Measurements from ENCODE around the gene UPF2. TPM values are rescaled to one million over a fixed set of nuclear protein-coding genes. Genes with fewer than 3 reads are reported as not detected.

The UPF2 gene
- polyA plus RNA-seq, 1 donor from 2014 or later, result 14.3 TPM

- Histone ChIP-seq H3K27me3 (ENCODE audit: insufficient read depth, low read depth, low read length) (no peaks in the 10 kb centered on the region), H3K9ac (ENCODE audit: low read length) (no peak overlapping the region), H3K4me2 (ENCODE audit: low read length) (no peak overlapping the region), H3K4me3 (ENCODE audit: low read length) (no peak overlapping the region), H3K9me3 (ENCODE audit: low read length) (no peaks in the 10 kb centered on the region), H4K20me1 (ENCODE audit: insufficient read depth) (no peaks in the 10 kb centered on the region), H3F3A (ENCODE audit: insufficient read depth, low read length, poor library complexity, severe bottlenecking) (no peaks in the 10 kb centered on the region), H3K36me3 (ENCODE audit: insufficient read depth, low read length) (no peaks in the 10 kb centered on the region), H3K9me2 (ENCODE audit: insufficient read depth, low read length) (no peaks in the 10 kb centered on the region), H3K27ac (ENCODE audit: low read length) (no peak overlapping the region), H3K79me2 (replicated peaks; ENCODE audit: insufficient read depth, low read length) (no peaks in the 10 kb centered on the region), H2AFZ (ENCODE audit: low read depth, low read length) (no peak overlapping the region)
- TF ChIP-seq EZH2 (IDR thresholded peaks at IDR 0.05; ENCODE audit: borderline replicate concordance, insufficient read depth, low read length, poor library complexity, severe bottlenecking) (no peak), REST (IDR thresholded peaks at IDR 0.05; ENCODE audit: borderline replicate concordance) (no peak)
Measured at GRCh38 chr10:11988924-11989323, 53.7 kb downstream of the UPF2 start.

GRCh38 chr10:11986593-11987216 lies 55.9 kb downstream of the UPF2 start:
- H3K79me2 ChIP-seq (replicated peaks; ENCODE audit: insufficient read depth, low read length), result no peaks in the 10 kb centered on the region
- TF ChIP-seq RAD21 (conservative IDR thresholded peaks at IDR 0.05) (peak; percentile 90), POLR2AphosphoS5 (IDR thresholded peaks at IDR 0.05) (no peak), SMC3 (conservative IDR thresholded peaks at IDR 0.05; ENCODE audit: poor library complexity) (peak; percentile 84), MXI1 (conservative IDR thresholded peaks at IDR 0.05; ENCODE audit: poor library complexity, severe bottlenecking) (no peak), CTCF (IDR thresholded peaks at IDR 0.05; ENCODE audit: poor library complexity, severe bottlenecking) (peak; percentile 90), EP300 (conservative IDR thresholded peaks at IDR 0.05; ENCODE audit: poor library complexity, severe bottlenecking) (no peak), REST (IDR thresholded peaks at IDR 0.05; ENCODE audit: borderline replicate concordance) (no peak), EZH2 (IDR thresholded peaks at IDR 0.05; ENCODE audit: borderline replicate concordance, insufficient read depth, low read length, poor library complexity, severe bottlenecking) (no peak)

More at GRCh38 chr10:11986593-11987216, 55.9 kb downstream of the UPF2 start:
- Histone ChIP-seq H3K36me3 (ENCODE audit: insufficient read depth, low read length) (no peaks in the 10 kb centered on the region), H3K9me3 (ENCODE audit: low read length) (no peaks in the 10 kb centered on the region), H3K27ac (ENCODE audit: low read length) (no peak overlapping the region), H4K20me1 (ENCODE audit: insufficient read depth) (no peaks in the 10 kb centered on the region), H3K27me3 (ENCODE audit: insufficient read depth, low read depth, low read length) (no peaks in the 10 kb centered on the region), H3F3A (ENCODE audit: insufficient read depth, low read length, poor library complexity, severe bottlenecking) (no peaks in the 10 kb centered on the region), H3K4me2 (ENCODE audit: low read length) (no peak overlapping the region), H3K4me3 (ENCODE audit: low read length) (no peak overlapping the region), H2AFZ (ENCODE audit: low read depth, low read length) (no peak overlapping the region), H3K9ac (ENCODE audit: low read length) (no peak overlapping the region), H3K9me2 (ENCODE audit: insufficient read depth, low read length) (no peaks in the 10 kb centered on the region)
